H1 (cell line): Measurements from ENCODE around the gene TNC. TPM values are rescaled to one million over a fixed set of nuclear protein-coding genes. Genes with fewer than 3 reads are reported as not detected.

Source experiments
- CTCF ChIA-PET: fragments of 300-600 bp; sonication (Branson Sonifier 250); formaldehyde crosslinking; loops from one replicate; lab custom pipeline; 2021; ENCODE audit not compliant: partially characterized antibody; lab: Charles Lee
- POLR2A ChIA-PET: fragments of 300-600 bp; sonication (Branson Sonifier 250); formaldehyde crosslinking; loops from one replicate; lab custom pipeline; 2021; ENCODE audit warnings: inconsistent platforms; ENCODE audit not compliant: partially characterized antibody; lab: Charles Lee
- DNase-seq, 2 experiments: peaks; one replicate each; pipeline versions ENCODE4 v3.0.0 to v3.0.0-alpha.2; 2010 to 2022; ENCODE audit warnings: low spot score in 2 of 2, low read depth in 1 of 2, mixed read lengths in 1 of 2
- FAIRE-seq: peaks from 2 replicates; lab custom pipeline; 2011; peaks lifted over from hg19 to GRCh38; lab: Jason Lieb, UNC
- H2AFZ ChIP-seq: 2 replicates; pipeline ENCODE4 v1.8.1; 2012; ENCODE audit warnings: low read length, inconsistent platforms
- H2AK5ac ChIP-seq: 2 replicates; pipeline ENCODE4 v1.6.1; 2013; ENCODE audit warnings: low read depth, low read length
- H2BK120ac ChIP-seq: replicated peaks from 2 replicates; pipeline ENCODE3; 2013; ENCODE audit warnings: low read depth, low read length, inconsistent platforms
- H2BK12ac ChIP-seq: 2 replicates; pipeline ENCODE4 v1.6.1; 2013; ENCODE audit warnings: low read depth, low read length
- H2BK15ac ChIP-seq: 2 replicates; pipeline ENCODE4 v1.6.1; 2013; ENCODE audit warnings: low read length
- H2BK20ac ChIP-seq: 2 replicates; pipeline ENCODE4 v1.6.1; 2013; ENCODE audit warnings: low read length
- H2BK5ac ChIP-seq: 2 replicates; pipeline ENCODE4 v1.6.1; 2013; ENCODE audit warnings: low read depth, low read length
- H3K14ac ChIP-seq: 2 replicates; pipeline ENCODE4 v1.6.1; 2013; ENCODE audit warnings: inconsistent platforms; ENCODE audit not compliant: insufficient read length
- H3K18ac ChIP-seq: 2 replicates; pipeline ENCODE4 v1.6.1; 2013; ENCODE audit warnings: low read length; ENCODE audit errors: extremely low read depth
- H3K23ac ChIP-seq: 2 replicates; pipeline ENCODE4 v1.6.1; 2013; ENCODE audit warnings: inconsistent platforms; ENCODE audit not compliant: insufficient read length
- H3K23me2 ChIP-seq: 2 replicates; pipeline ENCODE4 v1.6.1; 2013; ENCODE audit warnings: low read depth, low read length
- H3K27ac ChIP-seq: 2 replicates; pipeline ENCODE4 v1.6.1; 2011; ENCODE audit warnings: low read depth, low read length, inconsistent platforms
- H3K27me3 ChIP-seq, 4 experiments: replicated peaks in 1 of 4; 1 replicate in 1 of 4; 2 replicates in 3 of 4; pipeline versions ENCODE4 v1.6.1 to v1.8.1; 2011 to 2013; ENCODE audit warnings: low read length in 3 of 4, mild to moderate bottlenecking in 3 of 4, inconsistent platforms in 2 of 4, mixed read lengths in 2 of 4, moderate library complexity in 1 of 4; ENCODE audit not compliant: control insufficient read depth in 3 of 4, insufficient read depth in 3 of 4; ENCODE audit errors: extremely low read depth in 1 of 4
- H3K36me3 ChIP-seq, 4 experiments: 2 replicates each; pipeline versions ENCODE4 v1.6.1 to v1.8.1; 2011 to 2013; ENCODE audit warnings: mild to moderate bottlenecking in 4 of 4, low read length in 3 of 4, moderate library complexity in 2 of 4, control low read depth in 1 of 4, inconsistent platforms in 1 of 4; ENCODE audit not compliant: insufficient read depth in 4 of 4, control insufficient read depth in 2 of 4
- H3K4ac ChIP-seq: replicated peaks from 2 replicates; pipeline ENCODE3; 2013; ENCODE audit warnings: low read length, low read depth, mixed read lengths, inconsistent platforms; ENCODE audit not compliant: insufficient read length
- H3K4me1 ChIP-seq, 4 experiments: replicated peaks in 1 of 4; 1 replicate in 1 of 4; 2 replicates in 3 of 4; pipeline versions ENCODE4 v1.6.1 to v1.8.1; 2011 to 2013; ENCODE audit warnings: low read length in 3 of 4, inconsistent platforms in 2 of 4, mixed read lengths in 1 of 4; ENCODE audit not compliant: insufficient read depth in 4 of 4, control insufficient read depth in 3 of 4
- H3K4me2 ChIP-seq, 2 experiments: 2 replicates each; pipeline versions ENCODE4 v1.6.1 to v1.8.1; 2011 to 2013; ENCODE audit warnings: low read depth in 2 of 2, low read length in 2 of 2, control low read depth in 1 of 2, inconsistent platforms in 1 of 2, mild to moderate bottlenecking in 1 of 2; ENCODE audit not compliant: insufficient read depth in 1 of 2
- H3K4me3 ChIP-seq, 4 experiments: fragments of 200-600, 300-600 bp in 1 of 4; sonication (generic), shearing (Covaris generic), sonication (Bioruptor Twin) in 1 of 4; 2 replicates each; pipeline versions ENCODE4 v1.5.1 to v1.8.1; 2011 to 2016; ENCODE audit warnings: low read length in 4 of 4, low read depth in 3 of 4, control low read depth in 2 of 4, inconsistent platforms in 2 of 4, mild to moderate bottlenecking in 2 of 4, mixed read lengths in 1 of 4, moderate library complexity in 1 of 4; ENCODE audit not compliant: insufficient read depth in 2 of 4; ENCODE audit errors: extremely low read depth in 1 of 4
- H3K56ac ChIP-seq: replicated peaks from 2 replicates; pipeline ENCODE3; 2013; ENCODE audit warnings: low read depth, mild to moderate bottlenecking, mixed read lengths, low read length, inconsistent platforms; ENCODE audit not compliant: insufficient read length
- H3K79me1 ChIP-seq: 2 replicates; pipeline ENCODE4 v1.6.1; 2013; ENCODE audit warnings: low read depth, low read length, control low read depth
- H3K79me2 ChIP-seq, 2 experiments: 2 replicates each; pipeline versions ENCODE4 v1.6.1 to v1.8.1; 2012 to 2013; ENCODE audit warnings: low read length in 2 of 2, mild to moderate bottlenecking in 2 of 2, inconsistent platforms in 1 of 2; ENCODE audit not compliant: insufficient read depth in 2 of 2, control insufficient read depth in 1 of 2
- H3K9ac ChIP-seq, 4 experiments: replicated peaks in 1 of 4; 1 replicate in 1 of 4; 2 replicates in 3 of 4; pipeline versions ENCODE4 v1.6.1 to v1.8.1; 2011 to 2013; ENCODE audit warnings: low read depth in 3 of 4, low read length in 3 of 4, control low read depth in 2 of 4, mild to moderate bottlenecking in 2 of 4, moderate library complexity in 2 of 4, inconsistent platforms in 1 of 4; ENCODE audit errors: extremely low read depth in 1 of 4
- H3K9me3 ChIP-seq, 2 experiments: 2 replicates each; pipeline versions ENCODE4 v1.6.1 to v1.8.1; 2012 to 2013; ENCODE audit warnings: mild to moderate bottlenecking in 2 of 2, moderate library complexity in 2 of 2, control low read depth in 1 of 2, inconsistent platforms in 1 of 2, low read depth in 1 of 2, low read length in 1 of 2, mixed read lengths in 1 of 2; ENCODE audit not compliant: insufficient read depth in 2 of 2
- H4K20me1 ChIP-seq, 2 experiments: replicated peaks in 1 of 2; 2 replicates each; pipeline versions ENCODE3 to v1.8.1; 2011 to 2013; ENCODE audit warnings: inconsistent platforms in 2 of 2, low read length in 2 of 2, mild to moderate bottlenecking in 1 of 2; ENCODE audit not compliant: insufficient read depth in 2 of 2, control insufficient read depth in 1 of 2
- H4K5ac ChIP-seq: 2 replicates; pipeline ENCODE4 v1.6.1; 2013; ENCODE audit warnings: low read length, low read depth, mixed read lengths, inconsistent platforms; ENCODE audit not compliant: insufficient read length
- H4K8ac ChIP-seq: 2 replicates; pipeline ENCODE4 v1.8.0; 2013; ENCODE audit warnings: mild to moderate bottlenecking, moderate library complexity, low read length, inconsistent platforms; ENCODE audit not compliant: insufficient read depth; ENCODE audit errors: extremely low read depth
- H4K91ac ChIP-seq: replicated peaks from 2 replicates; pipeline ENCODE3; 2013; ENCODE audit warnings: low read length, mixed read lengths, inconsistent platforms; ENCODE audit not compliant: insufficient read length
- ASH2L ChIP-seq: fragments of 200-600, 300-600 bp; sonication (generic); IDR thresholded peaks from one replicate; pipeline ENCODE4 v1.7.1; 2017; ENCODE audit warnings: low read length
- RBBP5 ChIP-seq: IDR thresholded peaks from 2 replicates; pipeline ENCODE4 v1.7.1; 2012; ENCODE audit warnings: low read depth, mild to moderate bottlenecking, inconsistent platforms, low read length, moderate library complexity, borderline replicate concordance
- RFX5 ChIP-seq: IDR thresholded peaks from 2 replicates; pipeline ENCODE4 v1.6.1; 2011; ENCODE audit warnings: low read depth, low read length, improper control_type of control experiment, borderline replicate concordance
- RXRA ChIP-seq: IDR thresholded peaks from 2 replicates; pipeline ENCODE4 v1.6.1; 2011; ENCODE audit warnings: low read depth, mild to moderate bottlenecking, low read length, moderate library complexity; ENCODE audit not compliant: insufficient read depth
- SIN3A ChIP-seq, 2 experiments: IDR thresholded peaks in 1 of 2; conservative IDR thresholded peaks in 1 of 2; 2 replicates each; pipeline ENCODE4 v1.6.1; 2011 to 2012; ENCODE audit warnings: low read length in 2 of 2, improper control_type of control experiment in 1 of 2, low read depth in 1 of 2, mild to moderate bottlenecking in 1 of 2
- SP1 ChIP-seq: IDR thresholded peaks from 2 replicates; pipeline ENCODE4 v1.6.1; 2011; ENCODE audit warnings: low read depth, low read length
- TAF1 ChIP-seq: IDR thresholded peaks from 2 replicates; pipeline ENCODE4 v1.6.1; 2011; ENCODE audit warnings: mild to moderate bottlenecking, low read depth, low read length
- WGBS, 2 experiments: shearing (Covaris generic) in 1 of 2; methylation state at CpG; one replicate each; pipeline versions ENCODE4 v1.1.6 to v1.1.7; 2013 to 2015; ENCODE audit warnings: low lambda C conversion rate in 2 of 2, mixed read lengths in 2 of 2, inconsistent platforms in 1 of 2, low coverage in 1 of 2, missing lambda C conversion rate in 1 of 2; ENCODE audit not compliant: insufficient replicate concordance in 2 of 2, insufficient coverage in 1 of 2, insufficient read length in 1 of 2; ENCODE audit errors: extremely low coverage in 1 of 2, missing lambda C conversion rate in 1 of 2; 5-methylcytosine and 5-hydroxymethylcytosine counted together
- long read RNA-seq, 2 experiments: library from RNA in 1 of 2; library from capped mRNA in 1 of 2; stranded (forward); transcript quantifications; one replicate each; pipeline ENCODE4 v2.0.0, GENCODE V29; 2021; ENCODE audit warnings: inconsistent platforms in 1 of 2
- polyA minus RNA-seq, 3 experiments: library from RNA; depleted of rRNA, polyadenylated mRNA; stranded (reverse); fragments of >200 nt; gene quantifications; 1 replicate in 2 of 3; 2 replicates in 1 of 3; pipeline ENCODE4 v1.2.3, GENCODE V29; 2011
- polyA plus RNA-seq, 7 experiments: library from polyadenylated mRNA; depleted of rRNA in 3 of 7; stranded (reverse) in 5 of 7; unstranded in 2 of 7; fragments of >200 nt in 5 of 7; fragments of 200-250 nt in 2 of 7; gene quantifications; 1 replicate in 5 of 7; 2 replicates in 1 of 7; 4 replicates in 1 of 7; pipeline versions ENCODE4 v1.2.1 to v1.2.3, GENCODE V29; 2011 to 2013; ENCODE audit warnings: missing spikeins in 2 of 7, mixed read lengths in 2 of 7
- total RNA-seq: library from RNA; stranded (reverse); fragmentation: NEBNext Ultra II Directional; extraction: Animal tissue kit (Norgen Biotek cat#: 25700); gene quantifications from 2 replicates; pipeline ENCODE4 v1.2.1, GENCODE V29; 2021
- TF ChIP-seq, protein P1 (sequence below): IDR thresholded peaks from 2 replicates; pipeline ENCODE4 v1.6.1; 2012; ENCODE audit warnings: inconsistent platforms

The TNC gene
- 11.2 and 11.4 TPM in 2 replicates for total RNA-seq
- 5.5 and 6.2 TPM in 2 replicates for polyA plus RNA-seq (2011; rRNA removed)
- polyA plus RNA-seq (2011; cell fraction: cytosol; rRNA removed), result 4.6 TPM
- 11.0 TPM for polyA plus RNA-seq (2011; cell fraction: nucleus; rRNA removed)
- polyA plus RNA-seq (2012, experiment 1 of 2), result 2.6 to 4.0 TPM (median 3.3 TPM) in 4 replicates
- polyA plus RNA-seq (2012, experiment 2 of 2), result 1.7 TPM
- 23.7 TPM for polyA plus RNA-seq (2013, experiment 1 of 2)
- 17.7 TPM for polyA plus RNA-seq (2013, experiment 2 of 2)
- 5.0 and 7.3 TPM in 2 replicates for polyA minus RNA-seq (2011; rRNA and poly(A)+ RNA removed)
- polyA minus RNA-seq (2011; cell fraction: cytosol; rRNA and poly(A)+ RNA removed), result 4.8 TPM
- 4.1 TPM for polyA minus RNA-seq (2011; cell fraction: nucleus; rRNA and poly(A)+ RNA removed)
- long read RNA-seq, experiment 1, partial matches to known transcripts, result 3 of 5 reads
- long read RNA-seq, experiment 1, other reads (novel, unspliced or antisense), result 2 of 5 reads
- long read RNA-seq, experiment 2, result 0 reads

GRCh38 chr9:115117999-115118878 is at the start of gene TNC:
Gene TNC, minus strand, starts transcription at chr9:115118157. Its CDS starts 27,139 bp downstream, at chr9:115091018.
- ChIA-PET POLR2A (interaction anchor here (0.7 to 2.3 kb wide), 4 partner anchors 11 to 361 kb away, joined by 4 to 7 read pairs (median 5); no protein-coding TSS in a partner anchor), CTCF (interaction anchor here (0.6 to 1.2 kb wide), 3 partner anchors 11 to 41 kb away, joined by 3 to 4 read pairs (median 3); no protein-coding TSS in a partner anchor)
- no peak within 1 kb of the TSS for H3K14ac ChIP-seq
- peak within 1 kb of the TSS; percentile 86 to 96 for H3K4me2 ChIP-seq
- no peaks in the 10 kb centered on the region for H3K9me3 ChIP-seq
- peak within 1 kb of the TSS in 1 of 4 experiments; percentile 39; a peak in 2 of 7 replicates for H3K9ac ChIP-seq
- no peak within 1 kb of the TSS for H4K5ac ChIP-seq
- H2BK12ac ChIP-seq, result peak within 1 kb of the TSS; percentile 56; the same call in 1 of the 2 replicates
- no peaks in the 10 kb centered on the region for H3K79me1 ChIP-seq
- no peaks in the 10 kb centered on the region for H3K36me3 ChIP-seq
- peak; percentile 77 to 81 for DNase-seq
- no peak within 1 kb of the TSS for H2AFZ ChIP-seq
- peaks cover 10% of the 10 kb centered on the region; the same call in 1 of the 2 replicates for H3K23me2 ChIP-seq
- no peak within 1 kb of the TSS for H4K8ac ChIP-seq
- H3K4me3 ChIP-seq, result peak within 1 kb of the TSS; percentile 29 to 60 (median 45); a peak in 7 of 8 replicates
- H2BK5ac ChIP-seq, result peak within 1 kb of the TSS; percentile 26; the same call in 1 of the 2 replicates
- H3K79me2 ChIP-seq, result no peaks in the 10 kb centered on the region
- H3K27ac ChIP-seq, result no peak within 1 kb of the TSS
- H3K4ac ChIP-seq, result no peak within 1 kb of the TSS
- no peak within 1 kb of the TSS for H4K91ac ChIP-seq
- peak within 1 kb of the TSS; percentile 80 for H3K18ac ChIP-seq
- 1% methylated on average over 37 of the region's 37 CpGs; no CpG with 5 or more reads in 1 of the 2 experiments for WGBS, 2 experiments
- no peak within 1 kb of the TSS for H3K23ac ChIP-seq
- H4K20me1 ChIP-seq, result no peaks in the 10 kb centered on the region
- H2AK5ac ChIP-seq, result no peak within 1 kb of the TSS
- H3K4me1 ChIP-seq, result no peaks in the 10 kb centered on the region; a peak in 1 of 7 replicates
- H3K56ac ChIP-seq, result no peak within 1 kb of the TSS
- 0 out of 2 replicates have a peak within 1 kb of the TSS, but pooled peaks have one; percentile 11 for H2BK20ac ChIP-seq
- peak; percentile 86 for FAIRE-seq
- peaks cover 13 to 52% (median 33%) of the 10 kb centered on the region in 4 experiments for H3K27me3 ChIP-seq
- no peak within 1 kb of the TSS for H2BK120ac ChIP-seq
- no peak within 1 kb of the TSS for H2BK15ac ChIP-seq
- TF ChIP-seq SP1, result 0 out of 2 replicates have a peak, but pooled peaks have one; percentile 32
- TF ChIP-seq SIN3A (conservative IDR thresholded peaks at IDR 0.05 in 1 of 2, IDR thresholded peaks at IDR 0.05 in 1 of 2; ENCODE audit: low read depth in 1 of 2, low read length in 2 of 2), result no peak
- TF ChIP-seq ASH2L, result peak; percentile 62
- TF ChIP-seq, protein P1, sequence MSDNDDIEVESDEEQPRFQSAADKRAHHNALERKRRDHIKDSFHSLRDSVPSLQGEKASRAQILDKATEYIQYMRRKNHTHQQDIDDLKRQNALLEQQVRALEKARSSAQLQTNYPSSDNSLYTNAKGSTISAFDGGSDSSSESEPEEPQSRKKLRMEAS, result peak; percentile 78
- 0 out of 2 replicates have a peak, but pooled peaks have one; percentile 48 for TF ChIP-seq RBBP5
- TF ChIP-seq RXRA, result no peak
- TF ChIP-seq TAF1, result no peak
- TF ChIP-seq RFX5, result no peak
